Activated CD4-positive, alpha-beta T cell treated with anti-CD3 and anti-CD28 coated beads, Interleukin-2, amount 50 U/mL, for 4 hours (primary cell): ENCODE results near the gene IRF4.

Source experiments
- DNase-seq, 2 experiments: peaks; one replicate each; pipeline ENCODE4 v3.0.0-alpha.2; 2020

IRF4 gene

DNA sequence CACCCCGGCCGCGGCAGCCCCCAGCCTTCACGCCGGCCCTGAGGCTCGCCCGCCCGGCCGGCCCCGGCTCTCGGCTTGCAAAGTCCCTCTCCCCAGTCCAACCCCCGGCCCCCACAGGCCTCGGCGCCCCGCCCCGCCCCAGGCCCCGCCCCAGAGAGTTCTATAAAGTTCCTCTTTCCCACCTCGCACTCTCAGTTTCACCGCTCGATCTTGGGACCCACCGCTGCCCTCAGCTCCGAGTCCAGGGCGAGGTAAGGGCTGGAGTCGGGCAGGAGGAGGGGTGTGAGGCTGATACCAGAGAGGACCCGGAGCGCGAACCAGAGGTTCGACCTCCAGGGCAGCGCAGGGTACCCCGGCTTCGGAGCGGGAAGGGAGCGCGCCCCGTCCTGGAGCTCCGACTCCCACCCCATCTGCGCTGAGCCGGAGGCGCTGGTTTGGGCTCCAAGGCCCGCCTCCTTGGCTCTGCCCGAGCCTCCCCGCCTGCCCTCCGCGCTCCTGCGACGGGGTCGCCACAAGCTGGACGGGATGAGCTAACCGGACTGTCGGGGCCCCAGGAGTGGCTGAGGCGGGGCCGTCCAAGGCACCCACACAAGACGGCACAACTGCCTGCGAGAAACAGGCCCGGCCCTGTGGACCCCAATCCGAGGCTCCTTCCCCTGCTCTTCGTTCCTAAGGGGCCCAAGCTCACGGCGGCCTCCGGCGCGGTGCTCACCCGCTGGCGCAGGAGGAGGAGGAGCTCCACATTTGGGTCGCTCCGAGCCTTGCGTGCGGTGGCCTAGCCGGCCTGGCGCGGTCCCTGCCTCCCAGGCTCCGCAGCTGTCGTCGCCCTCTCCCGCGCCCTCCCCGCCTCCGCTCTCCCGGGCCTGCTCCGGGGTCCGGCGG is at the start of gene IRF4:
Gene IRF4, plus strand, starts transcription at position 194 of the 882 bp plus-strand sequence. CDS start 1,401 bp downstream, outside the sequence.
- DNase-seq = peak; percentile 83 to 84

DNA sequence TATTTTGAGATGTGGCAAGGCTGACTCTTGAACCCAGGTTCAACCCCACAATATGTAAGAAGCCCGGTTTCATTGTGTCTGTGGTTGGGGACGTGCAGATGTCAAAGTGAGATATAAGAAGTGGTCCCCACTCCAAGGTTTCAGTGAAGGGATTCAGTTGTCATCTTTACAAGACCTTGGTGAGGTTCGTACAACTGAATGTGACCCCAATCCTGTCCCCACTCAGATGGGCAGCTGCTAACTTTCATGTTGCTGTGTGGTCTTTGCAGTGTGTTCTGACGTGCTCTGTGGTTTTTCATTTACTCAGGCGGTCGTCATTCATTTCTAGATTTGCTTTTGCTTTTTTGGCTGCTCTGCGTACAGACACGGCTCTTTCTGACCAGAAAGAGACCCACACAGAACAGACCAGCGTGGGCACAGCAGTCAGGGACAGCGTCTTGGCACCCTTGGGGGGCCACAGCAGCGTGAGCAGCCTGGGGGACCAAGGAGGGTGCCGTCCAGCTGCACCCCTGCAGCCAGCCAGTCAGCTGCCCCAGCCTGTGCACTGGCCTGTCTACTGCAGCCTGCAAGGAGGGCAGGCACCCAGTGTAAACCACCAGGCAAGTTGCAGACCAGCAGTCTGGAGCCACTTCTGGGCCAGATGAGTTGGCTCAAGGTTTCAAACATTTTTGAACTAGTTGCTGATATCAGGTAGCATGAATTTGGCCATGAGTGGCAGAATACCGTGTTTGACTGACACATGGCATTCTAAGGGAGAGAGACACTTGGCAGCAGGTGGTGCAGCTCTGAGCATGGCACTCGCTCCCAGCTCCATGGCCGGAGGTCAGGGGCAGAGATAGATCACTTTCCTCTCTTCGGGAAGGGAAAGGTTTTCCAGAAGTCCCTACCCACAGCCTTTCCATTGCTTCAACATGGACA is 49.4 kb upstream of the IRF4 start:
- DNase-seq = no peak

DNA sequence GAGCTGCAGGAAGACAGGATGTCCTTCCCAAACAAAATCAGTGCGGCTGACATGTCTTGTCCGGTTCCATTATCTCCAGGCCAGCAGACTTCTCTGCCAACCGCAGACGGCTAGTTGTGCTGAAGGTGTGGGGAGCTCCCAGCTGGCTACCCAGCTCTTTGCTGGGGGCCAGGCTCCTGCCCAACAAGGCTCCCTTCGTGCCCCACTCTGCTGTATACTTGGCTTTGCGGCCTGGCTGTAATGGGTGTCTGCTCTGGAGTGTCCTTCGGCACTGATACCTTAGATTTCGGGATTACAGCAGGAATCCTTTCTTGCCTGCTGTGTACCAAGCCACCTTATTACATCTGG is 48.7 kb upstream of the IRF4 start:
- no peak for DNase-seq

DNA sequence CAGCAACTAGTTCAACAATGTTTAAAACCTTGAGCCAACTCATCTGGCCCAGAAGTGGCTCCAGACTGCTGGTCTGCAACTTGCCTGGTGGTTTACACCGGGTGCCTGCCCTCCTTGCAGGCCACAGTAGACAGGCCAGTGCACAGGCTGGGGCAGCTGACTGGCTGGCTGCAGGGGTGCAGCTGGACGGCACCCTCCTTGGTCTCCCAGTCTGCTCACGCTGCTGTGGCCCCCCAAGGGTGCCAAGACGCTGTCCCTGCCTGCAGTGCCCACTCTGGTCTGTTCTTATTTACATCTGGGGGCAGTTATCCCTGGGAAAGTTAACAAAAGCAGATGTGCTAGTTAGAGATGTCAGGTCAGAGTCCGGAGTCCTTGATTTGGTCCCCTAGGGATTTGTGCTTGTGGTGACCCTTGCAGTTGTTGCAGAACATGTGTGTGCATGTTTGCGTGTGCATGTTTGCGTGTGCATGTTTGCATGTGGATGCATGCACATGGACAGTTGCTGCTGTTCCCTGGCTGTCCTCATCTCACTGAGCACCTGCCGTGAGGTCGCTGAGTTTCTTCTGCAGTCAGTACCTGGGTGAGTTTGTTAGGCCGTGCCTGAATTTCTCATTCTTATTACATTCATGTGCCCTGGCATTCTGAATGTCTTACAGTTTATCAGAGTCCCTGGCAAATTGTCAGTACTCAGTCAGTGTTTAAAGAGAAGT is 48.2 kb upstream of the IRF4 start:
- no peak for DNase-seq

DNA sequence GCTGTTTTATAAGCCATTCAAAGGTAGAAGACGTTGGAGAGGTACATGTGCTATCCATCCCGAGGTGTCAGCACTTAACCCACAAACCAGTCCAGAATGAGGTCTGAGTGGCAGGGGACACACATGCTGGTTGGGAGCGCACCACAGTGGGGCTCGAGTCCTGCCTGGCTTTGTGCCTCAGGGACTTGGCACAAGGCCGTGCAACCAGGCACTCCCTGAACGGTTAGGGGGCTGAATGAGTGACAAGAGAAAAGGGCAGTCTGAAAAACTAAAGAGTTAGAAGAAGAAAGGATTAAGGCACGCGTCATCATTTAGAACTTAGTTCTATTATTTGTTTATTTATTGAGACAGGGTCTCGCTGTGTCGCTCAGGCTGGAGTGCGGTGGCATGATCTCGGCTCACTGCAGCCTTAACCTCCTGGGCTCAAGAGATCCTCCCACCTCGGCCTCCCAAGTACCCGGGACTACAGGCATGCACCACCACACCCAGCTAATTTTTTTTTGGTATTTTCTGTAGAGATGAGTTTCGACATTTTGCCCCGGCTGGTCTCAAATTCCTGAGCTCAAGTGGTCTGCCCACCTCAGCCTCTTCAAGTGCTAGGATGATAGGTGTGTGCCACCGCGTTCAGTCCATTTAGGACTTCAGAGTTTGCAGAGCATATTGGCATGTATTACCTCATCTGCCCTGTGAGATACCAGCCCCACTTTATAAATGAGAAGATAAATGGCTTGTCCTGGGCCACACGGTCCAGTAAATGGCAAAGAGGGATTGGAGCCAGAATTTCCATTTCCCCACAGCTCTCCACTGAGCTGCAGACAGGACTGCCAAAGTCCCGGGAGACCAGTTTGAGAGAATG is 47.4 kb upstream of the IRF4 start:
- no peak for DNase-seq

DNA sequence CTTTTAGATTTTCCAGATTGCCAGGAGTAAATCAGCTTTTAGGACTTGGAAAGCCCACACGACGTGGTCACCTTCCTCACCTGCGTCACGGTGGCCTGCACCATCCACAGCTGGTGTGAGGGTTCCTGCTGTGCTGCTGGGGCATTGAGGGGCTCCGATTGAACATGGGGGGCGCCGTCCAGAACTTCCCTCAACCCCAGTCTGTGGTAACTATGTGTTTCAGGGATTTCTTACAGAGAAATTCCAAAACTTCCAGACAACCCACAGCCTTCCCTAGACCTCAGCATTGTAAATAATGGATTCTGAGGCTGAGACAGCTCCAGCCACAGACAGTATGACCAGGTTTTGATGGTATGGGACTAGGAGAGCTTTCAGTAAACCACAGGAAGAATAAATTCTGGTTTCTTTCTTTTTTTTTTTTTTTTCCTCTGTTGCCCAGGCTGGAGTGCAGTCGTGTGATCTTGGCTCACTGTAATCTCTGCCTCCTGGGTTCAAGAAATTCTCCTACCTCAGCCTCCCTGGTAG is 46.7 kb upstream of the IRF4 start:
- no peak for DNase-seq

DNA sequence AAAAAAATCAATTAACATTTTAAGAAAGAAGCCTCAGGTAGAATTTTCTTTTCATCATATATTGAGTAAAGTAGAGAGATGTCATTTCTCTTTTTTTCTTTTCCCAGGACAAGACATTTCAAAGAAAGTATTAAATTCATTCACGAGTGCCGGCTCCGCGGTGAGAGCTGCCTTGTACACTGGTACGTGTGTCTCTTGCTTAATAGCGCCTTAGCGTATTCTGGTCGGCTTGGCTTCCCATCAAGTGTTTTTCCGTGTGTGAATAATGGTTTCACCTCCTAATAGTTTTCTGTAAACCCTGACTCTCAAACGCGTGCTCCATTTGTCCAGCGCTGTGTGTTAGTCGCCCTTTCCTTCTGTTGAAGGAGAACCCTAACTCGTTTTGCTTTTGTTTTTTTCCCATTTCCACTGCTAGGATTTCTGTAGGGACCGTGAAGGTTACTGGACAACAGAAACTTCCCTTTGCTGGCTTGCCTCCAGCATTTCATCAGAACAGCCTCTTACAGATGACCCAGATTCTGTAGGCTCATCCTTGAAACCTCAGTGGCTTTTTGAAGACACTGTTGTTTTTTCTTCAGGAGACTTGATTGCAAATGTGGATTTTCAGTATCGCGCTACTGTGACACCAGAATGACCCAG is 45.7 kb upstream of the IRF4 start:
- no peak for DNase-seq

DNA sequence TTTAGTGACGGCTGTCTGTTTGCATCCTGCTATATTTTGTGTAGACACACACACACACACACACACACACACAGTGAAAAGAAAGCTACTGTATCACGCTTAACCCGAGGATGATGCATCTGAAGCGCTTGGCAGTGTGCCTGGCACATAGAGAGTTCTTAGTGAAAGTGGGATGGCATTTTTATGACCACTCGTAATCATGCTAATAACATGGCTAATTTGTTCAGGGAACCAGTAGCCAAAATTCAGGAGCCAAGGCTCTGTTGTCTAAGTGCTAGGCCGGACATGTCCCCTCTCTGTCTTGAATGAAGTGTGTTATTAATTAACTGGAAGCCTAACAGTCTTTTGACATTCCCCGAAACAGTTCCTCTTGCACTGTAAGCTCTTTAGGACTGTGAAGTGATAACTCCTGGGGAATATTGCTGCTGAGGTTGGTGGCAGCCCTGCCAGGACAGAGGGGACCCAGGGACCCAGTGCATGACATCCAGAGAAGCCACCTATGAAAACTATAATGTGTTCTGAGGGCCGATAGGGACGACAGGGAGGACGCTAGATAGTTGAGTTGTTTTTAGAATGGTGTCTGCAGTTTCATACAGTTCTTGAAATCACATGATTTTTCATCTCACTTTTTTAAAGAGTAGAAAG is 45.0 kb upstream of the IRF4 start:
- no peak for DNase-seq

DNA sequence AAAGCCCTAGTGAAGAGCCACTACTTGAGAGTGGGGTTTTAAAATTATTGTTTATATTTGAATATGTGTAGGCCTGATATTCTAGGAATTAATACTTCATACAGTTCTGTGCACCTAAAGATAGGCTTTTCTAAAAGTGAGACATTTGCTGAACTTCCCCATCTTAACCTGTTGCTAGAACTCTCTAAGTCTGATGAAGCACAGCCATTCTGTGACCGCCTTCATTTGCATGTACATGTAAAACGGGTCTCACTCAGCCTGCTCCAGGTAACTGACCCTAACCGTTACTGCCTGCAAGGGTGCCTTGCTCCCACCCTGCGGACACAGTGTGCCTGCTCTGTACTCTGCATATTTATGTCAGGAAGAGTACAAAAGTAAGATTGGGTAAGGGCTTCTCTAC is 44.3 kb upstream of the IRF4 start:
- no peak for DNase-seq

DNA sequence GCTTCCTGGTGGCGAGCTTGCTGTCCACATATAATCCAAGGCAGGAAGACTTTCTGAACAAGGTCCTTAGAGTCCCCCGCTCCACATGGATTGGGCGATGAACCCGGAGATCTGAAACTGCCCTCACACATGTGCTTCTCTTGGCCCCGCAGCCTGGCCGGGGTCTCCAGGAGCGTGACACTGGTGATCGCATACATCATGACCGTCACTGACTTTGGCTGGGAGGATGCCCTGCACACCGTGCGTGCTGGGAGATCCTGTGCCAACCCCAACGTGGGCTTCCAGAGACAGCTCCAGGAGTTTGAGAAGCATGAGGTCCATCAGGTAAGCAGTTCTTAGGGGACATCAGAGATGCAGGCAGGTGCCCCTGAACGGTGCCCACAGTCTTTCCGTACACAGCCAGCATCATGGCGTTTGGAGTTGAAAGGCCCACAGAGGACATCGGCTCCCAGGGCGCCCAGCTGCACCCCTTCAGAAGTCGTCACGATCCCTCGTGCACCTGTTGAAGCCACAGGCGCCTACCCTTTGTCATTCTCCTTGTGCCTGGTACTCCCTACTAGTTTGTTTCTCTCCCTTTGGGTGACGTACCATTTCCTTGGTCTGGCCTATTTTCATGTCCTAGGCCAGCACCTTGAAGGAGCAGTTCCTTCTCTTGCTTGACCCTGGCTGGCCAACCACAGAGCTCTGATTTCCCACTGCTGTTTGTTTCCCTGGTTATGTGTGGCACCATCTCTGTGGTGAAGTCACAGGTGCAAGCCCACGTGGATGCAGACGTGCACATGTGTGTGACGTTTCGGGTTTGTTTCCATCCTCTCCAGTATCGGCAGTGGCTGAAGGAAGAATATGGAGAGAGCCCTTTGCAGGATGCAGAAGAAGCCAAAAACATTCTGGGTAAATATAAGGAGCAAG is 43.3 kb upstream of the IRF4 start:
- no peak for DNase-seq

DNA sequence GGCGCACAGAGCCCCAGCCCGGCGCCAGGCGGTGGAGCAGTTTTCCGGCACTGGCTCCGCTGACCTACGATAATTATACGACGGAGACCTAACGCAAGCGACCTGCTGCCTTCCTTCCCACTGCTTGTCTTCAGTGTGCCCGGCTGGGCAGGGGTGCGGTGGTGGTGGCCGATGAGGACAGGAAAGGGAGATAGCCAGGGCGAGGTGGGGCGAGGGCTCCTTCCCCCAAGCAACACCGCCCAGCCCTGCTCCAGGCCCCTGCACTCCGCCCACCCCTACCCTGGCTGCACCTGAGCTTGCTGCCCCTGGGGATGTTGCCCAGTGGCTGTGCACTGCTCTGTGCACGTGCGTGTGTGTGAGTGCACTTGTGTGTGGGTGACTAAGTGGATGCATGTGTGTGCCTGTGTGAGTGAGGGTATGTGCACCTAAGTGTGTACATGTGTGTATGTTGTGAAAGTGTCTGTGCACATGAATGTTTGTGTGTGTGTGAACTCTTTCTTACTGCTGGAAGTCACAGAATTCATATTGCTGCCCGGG is 42.6 kb upstream of the IRF4 start:
- DNase-seq = no peak

DNA sequence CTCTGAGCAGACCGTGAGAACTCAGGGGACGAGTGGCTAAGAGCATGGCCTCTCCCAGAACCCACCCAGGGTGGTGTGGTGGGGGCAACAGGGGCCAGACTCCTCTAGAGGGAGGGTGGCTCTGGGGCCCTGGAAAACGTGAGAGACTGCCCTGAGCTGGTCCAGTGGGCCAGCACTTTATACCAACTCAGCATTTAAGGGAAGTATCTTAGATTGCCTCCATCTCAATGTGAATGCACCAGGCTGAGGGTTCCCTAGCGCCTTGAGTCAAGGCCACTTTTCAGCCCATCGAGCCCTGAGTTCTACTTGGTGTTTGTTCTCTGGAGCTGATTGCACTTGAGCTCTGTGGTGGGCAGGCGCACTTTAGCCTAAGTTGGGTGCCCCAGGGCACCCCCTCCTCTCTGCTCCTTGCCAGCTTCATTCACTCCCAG is 42.0 kb upstream of the IRF4 start:
- no peak for DNase-seq

DNA sequence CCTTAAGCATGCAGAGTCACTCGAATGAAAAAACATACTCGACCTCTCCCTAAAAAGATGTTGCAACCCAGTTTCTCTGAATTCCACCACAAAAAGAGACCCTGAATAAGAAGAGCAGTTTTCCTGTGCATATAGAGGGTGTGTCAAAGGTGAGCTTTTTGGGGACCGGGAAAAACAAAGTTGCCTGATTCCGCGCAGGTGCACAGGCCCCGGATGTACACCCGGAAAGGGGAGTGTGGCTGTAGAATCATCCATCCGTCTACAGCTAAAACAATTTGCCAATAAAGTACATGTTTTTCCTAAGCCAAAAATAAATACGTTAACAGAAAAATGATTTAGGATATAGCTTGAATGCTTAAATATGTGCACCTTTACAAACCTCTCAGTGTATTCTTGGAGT is 41.2 kb upstream of the IRF4 start:
- DNase-seq = no peak

DNA sequence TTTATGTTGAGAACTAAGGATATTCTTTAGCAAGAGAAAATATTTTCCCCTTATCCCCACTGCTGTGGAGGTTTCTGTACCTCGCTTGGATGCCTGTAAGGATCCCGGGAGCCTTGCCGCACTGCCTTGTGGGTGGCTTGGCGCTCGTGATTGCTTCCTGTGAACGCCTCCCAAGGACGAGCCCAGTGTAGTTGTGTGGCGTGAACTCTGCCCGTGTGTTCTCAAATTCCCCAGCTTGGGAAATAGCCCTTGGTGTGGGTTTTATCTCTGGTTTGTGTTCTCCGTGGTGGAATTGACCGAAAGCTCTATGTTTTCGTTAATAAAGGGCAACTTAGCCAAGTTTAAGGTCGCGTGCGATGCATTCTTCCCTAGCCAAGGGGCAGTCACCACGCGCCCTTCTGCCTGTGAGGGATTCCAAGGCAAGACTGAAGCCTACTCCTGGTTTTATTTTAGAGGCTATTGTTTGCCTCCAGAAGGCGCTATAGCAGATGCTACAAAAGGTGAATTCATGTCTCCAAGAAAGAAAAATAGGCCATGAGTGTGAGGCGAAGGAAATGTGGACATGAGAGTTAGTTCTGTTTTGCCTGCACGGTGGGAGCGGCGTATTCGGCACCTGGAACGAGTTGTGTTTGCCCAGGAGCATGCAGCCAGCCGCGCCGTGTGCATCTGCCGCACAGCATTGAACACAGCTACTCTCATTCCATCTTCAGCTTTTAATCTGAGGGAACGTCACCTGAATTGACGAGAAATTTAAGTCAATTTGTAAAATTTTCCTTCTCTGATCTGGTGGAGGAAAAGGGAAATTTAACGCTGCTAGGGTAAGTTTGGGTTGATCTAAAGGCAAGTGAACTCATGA is 40.3 kb upstream of the IRF4 start:
- DNase-seq = no peak

DNA sequence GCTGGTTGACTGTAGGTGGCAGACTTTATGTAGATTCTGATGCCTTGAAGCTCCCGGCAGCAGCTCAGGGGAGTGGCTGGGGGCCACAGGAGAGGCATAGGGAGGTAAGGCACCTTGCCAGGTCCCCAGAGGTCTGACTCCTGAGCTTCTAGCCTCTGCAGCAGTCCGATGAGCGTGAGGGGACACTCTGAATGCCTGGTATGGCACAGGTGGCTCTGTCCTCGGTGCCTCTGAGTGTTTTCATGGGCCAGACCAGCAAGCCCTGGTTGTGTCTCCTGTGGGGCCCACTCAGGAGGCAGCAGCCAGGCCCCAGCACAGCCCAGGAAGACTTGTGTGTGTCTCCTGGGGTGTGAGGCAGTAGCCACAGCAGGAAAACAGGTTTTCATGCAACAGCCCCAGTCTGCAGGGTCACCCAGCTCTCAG is 39.7 kb upstream of the IRF4 start:
- no peak for DNase-seq

DNA sequence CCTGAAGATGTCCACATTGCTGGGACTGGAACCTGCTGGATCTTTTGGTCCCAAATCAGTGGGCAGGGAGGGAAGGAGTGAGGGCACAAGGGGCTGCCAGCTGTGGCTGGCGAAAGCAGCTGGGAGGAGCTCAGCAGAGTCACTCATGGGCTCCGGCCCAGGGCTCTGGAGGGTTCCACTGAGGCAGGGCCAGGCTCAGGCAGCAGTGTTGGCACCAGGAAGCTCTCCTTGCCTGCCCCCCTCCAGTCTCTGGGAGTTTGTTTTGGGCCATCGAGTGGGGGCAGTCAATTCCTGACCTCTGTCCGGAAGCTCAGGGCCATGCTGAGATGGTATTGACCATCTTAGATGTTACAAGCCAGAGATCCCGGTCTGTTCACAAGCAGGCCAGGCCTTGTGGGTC is 39.1 kb upstream of the IRF4 start:
- no peak for DNase-seq

DNA sequence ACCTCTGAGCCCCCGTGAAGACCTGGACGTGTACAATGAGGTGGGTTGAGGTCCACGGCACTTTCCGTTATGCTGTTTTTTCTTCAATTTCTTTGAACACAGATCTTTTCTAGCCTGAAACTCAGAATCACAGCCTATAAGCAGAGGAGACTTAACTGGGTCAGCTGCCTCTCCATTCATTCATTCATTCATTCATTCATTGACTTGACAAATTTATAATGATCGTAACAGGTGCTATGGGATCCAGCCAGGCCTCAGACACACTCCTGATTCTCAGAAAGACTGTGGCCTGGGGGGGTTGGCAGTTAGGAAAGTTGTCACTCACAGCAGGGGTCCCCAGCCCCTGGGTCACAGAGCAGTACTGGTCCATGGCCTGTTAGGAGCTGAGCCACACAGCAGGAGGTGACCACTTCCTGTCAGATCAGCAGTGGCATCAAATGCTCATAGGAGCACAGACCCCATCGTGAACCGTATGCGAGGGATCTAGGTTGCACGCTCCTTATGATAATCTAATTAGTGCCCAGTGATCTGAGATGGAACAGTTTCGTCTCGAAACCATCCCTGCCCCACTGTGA is 38.6 kb upstream of the IRF4 start:
- no peak for DNase-seq
